ENCODE results near the gene ZNF692. TPM values are rescaled to one million over a fixed set of nuclear protein-coding genes. Genes with fewer than 3 reads are reported as not detected.

ZNF692 gene
- total RNA-seq, 1 experiment from 2014 or later, result 40.1 TPM

- no peak overlapping the region for H3T11ph ChIP-seq (ENCODE audit: low read length)
- H3K4me1 ChIP-seq (ENCODE audit: insufficient read depth, low read length), result peaks cover 6% of the 10 kb centered on the region
- no peak overlapping the region for H3K27ac Mint-ChIP-seq
- no peaks in the 10 kb centered on the region for H3K9me3 ChIP-seq (ENCODE audit: control insufficient read depth, low read depth, low read length)
- H2AFZ ChIP-seq (ENCODE audit: low read length), result no peak overlapping the region
- H3K9ac ChIP-seq (ENCODE audit: extremely low read depth, insufficient read length, low read length), result no peak overlapping the region
- H3K4me1 Mint-ChIP-seq, result peaks cover 10 to 15% of the 10 kb centered on the region in 2 experiments
- no peaks in the 10 kb centered on the region for H3K9me3 Mint-ChIP-seq
- H3K27me3 ChIP-seq (ENCODE audit: insufficient read depth, low read length), result no peaks in the 10 kb centered on the region
- H4K91ac ChIP-seq (ENCODE audit: insufficient read length, low read depth, low read length), result no peak overlapping the region
- H2BK5ac ChIP-seq (ENCODE audit: insufficient read length, low read length), result no peak overlapping the region
- H4K5ac ChIP-seq (ENCODE audit: insufficient read length, low read depth, low read length), result no peak overlapping the region
- no peak overlapping the region for H2BK20ac ChIP-seq (ENCODE audit: low read depth, low read length, poor library complexity, severe bottlenecking)
- no peak overlapping the region for H2BK15ac ChIP-seq (ENCODE audit: low read depth, low read length)
- DNase-seq, result no peak
- H2BK12ac ChIP-seq (ENCODE audit: insufficient read length, low read depth, low read length), result no peak overlapping the region
- no peak overlapping the region for H4K8ac ChIP-seq (replicated peaks; ENCODE audit: insufficient read length, low read depth, low read length)
- no CpG with 5 or more reads among the region's 1 CpG for WGBS (ENCODE audit: extremely low coverage, insufficient read length, low lambda C conversion rate)
- no peak for TF ChIP-seq CTCF (conservative IDR thresholded peaks at IDR 0.05)
- no peak overlapping the region for H3K4me3 Mint-ChIP-seq
- H3K79me2 ChIP-seq (ENCODE audit: insufficient read depth, low read length), result no peaks in the 10 kb centered on the region
- H3K18ac ChIP-seq (ENCODE audit: insufficient read length, low read depth, low read length), result no peak overlapping the region
- H3K14ac ChIP-seq (ENCODE audit: insufficient read depth, low read length), result no peak overlapping the region
- H3K36me3 Mint-ChIP-seq (ENCODE audit: insufficient read depth in 1 of 3, low read depth in 3 of 3), result no peaks in the 10 kb centered on the region
- H3K27me3 Mint-ChIP-seq (ENCODE audit: low read depth), result peaks cover 6% of the 10 kb centered on the region; the same call in 1 of the 2 replicates
- H3K4ac ChIP-seq (ENCODE audit: low read depth, low read length), result no peak overlapping the region
- H2BK120ac ChIP-seq (ENCODE audit: low read depth, low read length, poor library complexity, severe bottlenecking), result no peak overlapping the region
- H3K23ac ChIP-seq (ENCODE audit: insufficient read length, low read depth, low read length), result no peak overlapping the region
- H2AK5ac ChIP-seq (ENCODE audit: insufficient read length, low read length), result no peak overlapping the region
- no peak overlapping the region for H3K4me2 ChIP-seq (ENCODE audit: insufficient read depth, insufficient read length, low read length)
- H3K79me1 ChIP-seq (ENCODE audit: insufficient read depth, low read depth, low read length, poor library complexity, severe bottlenecking), result no peaks in the 10 kb centered on the region
- H4K20me1 ChIP-seq (ENCODE audit: control insufficient read depth, insufficient read depth, insufficient read length), result no peaks in the 10 kb centered on the region
- H3K56ac ChIP-seq (ENCODE audit: insufficient read length, low read depth, low read length), result no peak overlapping the region
- no peaks in the 10 kb centered on the region for H3K23me2 ChIP-seq (ENCODE audit: insufficient read length, low read depth, low read length, poor library complexity, severe bottlenecking)
- no peak overlapping the region for H3K27ac ChIP-seq (ENCODE audit: insufficient read length, low read depth, low read length)
Observed at GRCh38 chr1:248892590-248892989, 33.7 kb upstream of the ZNF692 start.

Data from H9 (cell line).